ENCODE data around the gene AP3B1.
A peak's percentile ranks its signal among the peaks of the same experiment; 100 is the strongest.
"Not testable (repeated sequence)": the region's sequence is repeated elsewhere in the genome, so short reads cannot be mapped to it uniquely, and the experiment has no call there.

The AP3B1 gene

GRCh38 chr5:78062645-78063044, 231.9 kb downstream of the AP3B1 start:
- DNase-seq = no peak

- peak; percentile 85 for DNase-seq
Observed at GRCh38 chr5:78060421-78060820, 234.1 kb downstream of the AP3B1 start.

GRCh38 chr5:78058625-78059024, 235.9 kb downstream of the AP3B1 start:
- no peak for DNase-seq

GRCh38 chr5:78056901-78057514, 237.5 kb downstream of the AP3B1 start:
- DNase-seq = no peak

GRCh38 chr5:78056053-78056452, 238.4 kb downstream of the AP3B1 start:
- DNase-seq = no peak

- peak; percentile 60 for DNase-seq
Observed at GRCh38 chr5:78050888-78051287, 243.6 kb downstream of the AP3B1 start.

GRCh38 chr5:78046823-78047222, 247.7 kb downstream of the AP3B1 start:
- DNase-seq = not testable (repeated sequence)

- no peak for DNase-seq
Observed at GRCh38 chr5:78046006-78046405, 248.5 kb downstream of the AP3B1 start.

- DNase-seq = no peak
Observed at GRCh38 chr5:78041805-78042204, 252.7 kb downstream of the AP3B1 start.

GRCh38 chr5:78025540-78025939, 269.0 kb downstream of the AP3B1 start:
- DNase-seq = no peak

GRCh38 chr5:78019744-78020143, 274.8 kb downstream of the AP3B1 start:
- no peak for DNase-seq

- no peak for DNase-seq
Observed at GRCh38 chr5:78016863-78017529, 277.5 kb downstream of the AP3B1 start.

- DNase-seq = peak; percentile 68
Observed at GRCh38 chr5:78009937-78010527, 284.5 kb downstream of the AP3B1 start.

GRCh38 chr5:78008356-78008967, 286.0 kb downstream of the AP3B1 start:
- peak; percentile 46 for DNase-seq

- no peak for DNase-seq
Observed at GRCh38 chr5:78007233-78007632, 287.3 kb downstream of the AP3B1 start.

GRCh38 chr5:78006449-78006848, 288.0 kb downstream of the AP3B1 start:
- DNase-seq = no peak

- peak; percentile 49 for DNase-seq
Observed at GRCh38 chr5:78005021-78005785, 289.3 kb downstream of the AP3B1 start.

GRCh38 chr5:78004559-78004958, 289.9 kb downstream of the AP3B1 start:
- DNase-seq = no peak

GRCh38 chr5:78003919-78004318, 290.6 kb downstream of the AP3B1 start:
- no peak for DNase-seq

GRCh38 chr5:78003450-78003849, 291.0 kb downstream of the AP3B1 start:
- no peak for DNase-seq

- DNase-seq = no peak
Observed at GRCh38 chr5:78002690-78003089, 291.8 kb downstream of the AP3B1 start.

- DNase-seq = no peak
Observed at GRCh38 chr5:78001197-78001596, 293.3 kb downstream of the AP3B1 start.

GRCh38 chr5:78000191-78000590, 294.3 kb downstream of the AP3B1 start:
- no peak for DNase-seq
